HCT116 (cell line): ENCODE results near the gene UBL4B. TPM values are rescaled to one million over a fixed set of nuclear protein-coding genes. Genes with fewer than 3 reads are reported as not detected.

ENCODE experiments used
- ATAC-seq: fragments of 200-7000 bp; cut with Tn5 transposase; 2 replicates; pipeline ENCODE4 v1.9.1; 2020; ENCODE audit warnings: mild to moderate bottlenecking, moderate library complexity
- BruUV-seq: library from RNA; stranded (reverse); fragments of 400-500 nt; replicated peaks from 2 replicates; lab custom pipeline; 2021; lab: Mats Ljungman, UMichigan
- CTCF ChIA-PET: fragments of 300-600 bp; sonication (Branson Sonifier 250); formaldehyde crosslinking; loops from one replicate; lab custom pipeline; 2021; ENCODE audit warnings: antibody characterized with exemption; lab: Charles Lee
- POLR2A ChIA-PET: fragments of 300-600, 350-600 bp; sonication (Branson Sonifier 250); formaldehyde crosslinking; loops from one replicate; lab custom pipeline; 2021; ENCODE audit warnings: antibody characterized with exemption; lab: Charles Lee
- RAD21 ChIA-PET, 2 experiments: fragments of 300-600 bp; sonication (Branson Sonifier 250); formaldehyde crosslinking; loops; one replicate each; lab custom pipeline; 2023; ENCODE audit warnings: low total read pairs in 2 of 2; ENCODE audit not compliant: uncharacterized antibody in 2 of 2, unreplicated experiment in 2 of 2, low non-redundant PET in 1 of 2; lab: Charles Lee
- DNase-seq: peaks from one replicate; pipeline ENCODE4 v3.0.0-alpha.2; 2010; ENCODE audit warnings: low read depth, low spot score
- H2AFZ ChIP-seq: fragments of 200-600 bp; shearing (Covaris generic), sonication (generic); 2 replicates; pipeline ENCODE4 v1.6.1; 2017; ENCODE audit warnings: low read depth, mixed run types, mixed read lengths, antibody characterized with exemption, low read length; ENCODE audit not compliant: poor library complexity, severe bottlenecking
- H3K27ac ChIP-seq: 2 replicates; pipeline ENCODE4 v1.5.1; 2012; ENCODE audit warnings: low read depth, low read length
- H3K27me3 ChIP-seq: fragments of 200-600 bp; sonication (generic); 2 replicates; pipeline ENCODE4 v1.6.1; 2016; ENCODE audit warnings: mixed run types, low read length, mixed read lengths; ENCODE audit not compliant: insufficient read depth
- H3K36me3 ChIP-seq, 2 experiments: fragments of 200-500 bp in 1 of 2; fragments of 200-600 bp in 1 of 2; sonication (Bioruptor generic) in 1 of 2; sonication (generic) in 1 of 2; 2 replicates each; pipeline versions ENCODE4 v1.5.1 to v1.6.1; 2014 to 2016; ENCODE audit warnings: low read length in 2 of 2, inconsistent platforms in 1 of 2, mixed read lengths in 1 of 2, mixed run types in 1 of 2; ENCODE audit not compliant: insufficient read depth in 2 of 2, control insufficient read depth in 1 of 2
- H3K4me1 ChIP-seq, 2 experiments: fragments of 200-600 bp in 1 of 2; sonication (generic) in 1 of 2; 2 replicates each; pipeline versions ENCODE4 v1.5.1 to v1.6.1; 2012 to 2017; ENCODE audit warnings: low read length in 2 of 2, inconsistent platforms in 1 of 2, mild to moderate bottlenecking in 1 of 2, mixed read lengths in 1 of 2, mixed run types in 1 of 2, moderate library complexity in 1 of 2; ENCODE audit not compliant: insufficient read depth in 2 of 2, control insufficient read depth in 1 of 2
- H3K4me2 ChIP-seq: fragments of 200-600 bp; sonication (generic); 2 replicates; pipeline ENCODE4 v1.6.1; 2017; ENCODE audit warnings: mixed run types, low read length, mixed read lengths
- H3K4me3 ChIP-seq, 2 experiments: fragments of 200-600 bp in 1 of 2; sonication (generic) in 1 of 2; replicated peaks in 1 of 2; 2 replicates each; pipeline ENCODE4 v1.5.1; 2011 to 2016; ENCODE audit warnings: low read length in 2 of 2, control low read depth in 1 of 2, low read depth in 1 of 2, mild to moderate bottlenecking in 1 of 2, mixed read lengths in 1 of 2, mixed run types in 1 of 2
- H3K79me2 ChIP-seq: fragments of 200-600 bp; sonication (generic); 2 replicates; pipeline ENCODE4 v1.6.1; 2017; ENCODE audit warnings: mild to moderate bottlenecking, mixed run types, low read length, moderate library complexity, mixed read lengths; ENCODE audit not compliant: insufficient read depth
- H3K9ac ChIP-seq: fragments of 200-600 bp; sonication (generic); 2 replicates; pipeline ENCODE4 v1.6.1; 2016; ENCODE audit warnings: low read length, mixed read lengths
- H3K9me2 ChIP-seq: fragments of 200-600 bp; sonication (generic), shearing (Covaris generic); 2 replicates; pipeline ENCODE4 v1.6.1; 2017; ENCODE audit warnings: mixed run types, mild to moderate bottlenecking, moderate library complexity; ENCODE audit not compliant: insufficient read depth
- H3K9me3 ChIP-seq, 2 experiments: fragments of 200-500 bp in 1 of 2; fragments of 200-600 bp in 1 of 2; sonication (Bioruptor generic) in 1 of 2; sonication (generic) in 1 of 2; 2 replicates each; pipeline ENCODE4 v1.6.1; 2014 to 2017; ENCODE audit warnings: low read length in 2 of 2, mixed read lengths in 2 of 2, inconsistent platforms in 1 of 2, low read depth in 1 of 2, mild to moderate bottlenecking in 1 of 2, mixed run types in 1 of 2, moderate library complexity in 1 of 2; ENCODE audit not compliant: control insufficient read depth in 1 of 2, insufficient read depth in 1 of 2
- H4K20me1 ChIP-seq: fragments of 200-600 bp; sonication (generic), shearing (Covaris generic); 2 replicates; pipeline ENCODE4 v1.6.1; 2017; ENCODE audit warnings: mixed run types, mild to moderate bottlenecking, moderate library complexity; ENCODE audit not compliant: insufficient read depth
- ATF3 ChIP-seq: IDR thresholded peaks from 2 replicates; pipeline ENCODE4 v1.6.1; 2012
- CBX3 ChIP-seq: IDR thresholded peaks from 2 replicates; pipeline ENCODE4 v1.6.1; 2012; ENCODE audit warnings: low read depth
- CEBPB ChIP-seq: IDR thresholded peaks from 2 replicates; pipeline ENCODE4 v1.6.1; 2012; ENCODE audit warnings: low read depth
- CTCF ChIP-seq, 3 experiments: fragments of 200-600 bp in 1 of 3; sonication (generic) in 1 of 3; IDR thresholded peaks in 2 of 3; conservative IDR thresholded peaks in 1 of 3; 2 replicates each; pipeline ENCODE4 v1.5.1; 2012 to 2017; ENCODE audit warnings: low read depth in 2 of 3, low read length in 2 of 3, antibody characterized with exemption in 1 of 3, borderline replicate concordance in 1 of 3, control low read depth in 1 of 3, mild to moderate bottlenecking in 1 of 3, mixed read lengths in 1 of 3, mixed run types in 1 of 3, moderate library complexity in 1 of 3; ENCODE audit not compliant: insufficient read depth in 1 of 3
- EGR1 ChIP-seq: IDR thresholded peaks from 2 replicates; pipeline ENCODE4 v1.6.1; 2012; ENCODE audit warnings: low read depth
- EZH2 ChIP-seq: fragments of 200-600 bp; sonication (generic); IDR thresholded peaks from 2 replicates; pipeline ENCODE4 v1.6.1; 2017; ENCODE audit warnings: antibody characterized with exemption, mixed run types
- JUND ChIP-seq: IDR thresholded peaks from 2 replicates; pipeline ENCODE4 v1.6.1; 2012
- POLR2A ChIP-seq: IDR thresholded peaks from 2 replicates; pipeline ENCODE4 v1.7.0; 2011; ENCODE audit warnings: borderline replicate concordance; ENCODE audit not compliant: insufficient read depth, insufficient read length; ENCODE audit errors: extremely low read depth
- RAD21 ChIP-seq: IDR thresholded peaks from 2 replicates; pipeline ENCODE4 v1.6.1; 2012; ENCODE audit warnings: low read depth, mild to moderate bottlenecking
- REST ChIP-seq: IDR thresholded peaks from 2 replicates; pipeline ENCODE4 v1.6.1; 2012; ENCODE audit warnings: low read depth
- SIN3A ChIP-seq: IDR thresholded peaks from 2 replicates; pipeline ENCODE4 v1.6.1; 2012; ENCODE audit warnings: low read depth
- SP1 ChIP-seq: IDR thresholded peaks from 2 replicates; pipeline ENCODE4 v1.6.1; 2012; ENCODE audit warnings: low read depth
- SRF ChIP-seq: IDR thresholded peaks from 2 replicates; pipeline ENCODE4 v1.6.1; 2012; ENCODE audit warnings: low read depth
- TCF7L2 ChIP-seq: IDR thresholded peaks from 2 replicates; pipeline ENCODE4 v1.7.0; 2011; ENCODE audit warnings: borderline replicate concordance, inconsistent platforms; ENCODE audit not compliant: insufficient read depth, insufficient read length; ENCODE audit errors: extremely low read depth
- YY1 ChIP-seq: IDR thresholded peaks from 2 replicates; pipeline ENCODE4 v1.6.1; 2011; ENCODE audit warnings: low read length, low read depth, moderate library complexity, mild to moderate bottlenecking; ENCODE audit not compliant: insufficient replicate concordance; ENCODE audit errors: extremely low read depth
- ZBTB33 ChIP-seq: IDR thresholded peaks from 2 replicates; pipeline ENCODE4 v1.6.1; 2011; ENCODE audit warnings: mild to moderate bottlenecking, low read length, moderate library complexity; ENCODE audit not compliant: insufficient replicate concordance; ENCODE audit errors: extremely low read depth
- ZNF274 ChIP-seq: fragments of 200-500 bp; sonication (Bioruptor generic); IDR thresholded peaks from 2 replicates; pipeline ENCODE4 v1.6.1; 2014; ENCODE audit warnings: mild to moderate bottlenecking, low read depth, low read length, inconsistent platforms
- intact Hi-C: fragments of 100-400 bp; cut with micrococcal nuclease; formaldehyde crosslinking; loops from 2 replicates; pipeline ENCODE4 v1.10.0; 2022
- total RNA-seq: library from RNA; stranded (reverse); gene quantifications from one replicate; pipeline ENCODE4 v1.2.1, GENCODE V29; 2021; ENCODE audit not compliant: unreplicated experiment
- TF ChIP-seq, protein P1 (sequence below): IDR thresholded peaks from 2 replicates; pipeline ENCODE4 v1.6.1; 2012

Gene UBL4B
- total RNA-seq, 1 experiment from 2014 or later = 0.57 TPM

GRCh38 chr1:110135666-110136065 is 23.4 kb downstream of the UBL4B start (continued):
- TF ChIP-seq ATF3 (no peak), POLR2A (no peak), CEBPB (no peak), EZH2 (no peak), TCF7L2 (no peak), SIN3A (no peak), EGR1 (no peak), CBX3 (no peak)
- TF ChIP-seq, protein P1, sequence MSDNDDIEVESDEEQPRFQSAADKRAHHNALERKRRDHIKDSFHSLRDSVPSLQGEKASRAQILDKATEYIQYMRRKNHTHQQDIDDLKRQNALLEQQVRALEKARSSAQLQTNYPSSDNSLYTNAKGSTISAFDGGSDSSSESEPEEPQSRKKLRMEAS = no peak

GRCh38 chr1:110136911-110137310 is 24.7 kb downstream of the UBL4B start:
- Histone ChIP-seq H3K27ac (no peak overlapping the region), H3K9me3 (no peaks in the 10 kb centered on the region), H3K9ac (no peak overlapping the region), H2AFZ (no peak overlapping the region), H4K20me1 (no peaks in the 10 kb centered on the region), H3K27me3 (peaks cover 27% of the 10 kb centered on the region), H3K36me3 (no peaks in the 10 kb centered on the region), H3K79me2 (no peaks in the 10 kb centered on the region), H3K4me2 (no peak overlapping the region), H3K4me1 (peaks cover 2 to 8% of the 10 kb centered on the region in 2 experiments; a peak in 1 of 4 replicates)
- ChIA-PET CTCF (interaction anchor here (1.4 kb wide), 1 partner anchor 14 kb away, joined by 5 read pairs; the partner anchor contains the start of gene SLC6A17), POLR2A (no interaction called here), RAD21 (no interaction called here)
- intact Hi-C loops = no loop called here
- BruUV-seq = no TSS peak
- DNase-seq = no peak
- no peak for ATAC-seq
- TF ChIP-seq ZBTB33 (no peak), YY1 (no peak), SRF (no peak), CEBPB (no peak), SP1 (no peak), EZH2 (no peak), CTCF (IDR thresholded peaks at IDR 0.05 in 2 of 3, conservative IDR thresholded peaks at IDR 0.05 in 1 of 3; ENCODE audit: borderline replicate concordance in 1 of 3, insufficient read depth in 1 of 3, low read depth in 2 of 3, low read length in 2 of 3) (no peak), SIN3A (no peak), TCF7L2 (no peak), REST (no peak), ZNF274 (no peak), POLR2A (no peak), JUND (no peak), RAD21 (no peak)
- TF ChIP-seq, all 23 proteins: peak for 0
- Histone ChIP-seq H3K4me3 (no peak overlapping the region), H3K9me2 (no peaks in the 10 kb centered on the region)
